ENCODE results near the gene PC. TPM values are rescaled to one million over a fixed set of nuclear protein-coding genes. Genes with fewer than 3 reads are reported as not detected.

Gene PC
- total RNA-seq, 3 donors from 2014 or later, result 20.0 to 43.8 (median 43.3) TPM

- intact Hi-C loops (cut with DNase I, micrococcal nuclease), result no loop called here
- H3K4me1 ChIP-seq (ENCODE audit: low read depth), result no peaks in the 10 kb centered on the region
- no peaks in the 10 kb centered on the region for H3K9me3 ChIP-seq
- no peak for DNase-seq
- TF ChIP-seq CTCF (IDR thresholded peaks at IDR 0.05), result no peak
- H3K36me3 ChIP-seq (ENCODE audit: low read depth), result no peaks in the 10 kb centered on the region
- ATAC-seq, result no peak
- no peak overlapping the region for H3K4me3 ChIP-seq
Observed at GRCh38 chr11:66919923-66920322, 38.3 kb downstream of the PC start.

- DNase-seq (no peak), ATAC-seq (no peak)
- intact Hi-C loops (cut with DNase I, micrococcal nuclease), result no loop called here
- Histone ChIP-seq H3K9me3 (no peaks in the 10 kb centered on the region), H3K36me3 (ENCODE audit: low read depth) (no peaks in the 10 kb centered on the region), H3K4me1 (ENCODE audit: low read depth) (no peaks in the 10 kb centered on the region), H3K4me3 (no peak overlapping the region)
- TF ChIP-seq CTCF (IDR thresholded peaks at IDR 0.05), result no peak
Observed at GRCh38 chr11:66918741-66919140, 39.4 kb downstream of the PC start.

GRCh38 chr11:66915866-66916265 lies 42.3 kb downstream of the PC start:
- Histone ChIP-seq H3K9me3 (no peaks in the 10 kb centered on the region), H3K36me3 (ENCODE audit: low read depth) (no peaks in the 10 kb centered on the region), H3K4me3 (no peak overlapping the region), H3K4me1 (ENCODE audit: low read depth) (no peaks in the 10 kb centered on the region)
- no peak for TF ChIP-seq CTCF (IDR thresholded peaks at IDR 0.05)
- intact Hi-C loops (cut with DNase I, micrococcal nuclease), result no loop called here
- ATAC-seq, result peak; percentile 90
- peak in 1 of 3 donors; percentile 27 for DNase-seq

- no peak overlapping the region for H3K4me3 ChIP-seq
- DNase-seq, result peak in 1 of 3 donors; percentile 37
- H3K4me1 ChIP-seq (ENCODE audit: low read depth), result no peaks in the 10 kb centered on the region
- H3K9me3 ChIP-seq, result no peaks in the 10 kb centered on the region
- intact Hi-C loops (cut with DNase I, micrococcal nuclease), result no loop called here
- TF ChIP-seq CTCF (IDR thresholded peaks at IDR 0.05), result no peak
- H3K36me3 ChIP-seq (ENCODE audit: low read depth), result no peaks in the 10 kb centered on the region
- no peak for ATAC-seq
Observed at GRCh38 chr11:66915046-66915832, 42.9 kb downstream of the PC start.

- ATAC-seq (no peak), DNase-seq (no peak)
- no peak overlapping the region for H3K4me3 ChIP-seq
- TF ChIP-seq CTCF (IDR thresholded peaks at IDR 0.05), result no peak
- no peaks in the 10 kb centered on the region for H3K4me1 ChIP-seq (ENCODE audit: low read depth)
- intact Hi-C loops (cut with DNase I, micrococcal nuclease), result no loop called here
- no peaks in the 10 kb centered on the region for H3K36me3 ChIP-seq (ENCODE audit: low read depth)
- no peaks in the 10 kb centered on the region for H3K9me3 ChIP-seq
Observed at GRCh38 chr11:66914505-66914904, 43.7 kb downstream of the PC start.

Data from mucosa of descending colon (tissue), 3 donors.